H9 (cell line): Measurements from ENCODE around the gene TERT. TPM values are rescaled to one million over a fixed set of nuclear protein-coding genes. Genes with fewer than 3 reads are reported as not detected.

ENCODE experiments used
- DNase-seq: peaks from one replicate; pipeline ENCODE4 v3.0.0-alpha.2; 2017
- H2AFZ ChIP-seq: one replicate; pipeline ENCODE4 v1.6.1; 2013; ENCODE audit warnings: mild to moderate bottlenecking, low read length, control low read depth, moderate library complexity
- H2AK5ac ChIP-seq: 2 replicates; pipeline ENCODE4 v1.6.1; 2013; ENCODE audit warnings: low read length, control low read depth, mixed read lengths; ENCODE audit not compliant: insufficient read length
- H2BK120ac ChIP-seq: one replicate; pipeline ENCODE4 v1.6.1; 2013; ENCODE audit warnings: low read depth, mild to moderate bottlenecking, low read length, control low read depth, inconsistent platforms; ENCODE audit not compliant: poor library complexity, severe bottlenecking
- H2BK12ac ChIP-seq: 2 replicates; pipeline ENCODE4 v1.6.1; 2013; ENCODE audit warnings: low read length, control low read depth, mixed read lengths, low read depth; ENCODE audit not compliant: insufficient read length
- H2BK15ac ChIP-seq: 2 replicates; pipeline ENCODE4 v1.6.1; 2013; ENCODE audit warnings: low read depth, low read length, control low read depth
- H2BK20ac ChIP-seq: one replicate; pipeline ENCODE4 v1.6.1; 2013; ENCODE audit warnings: low read depth, mild to moderate bottlenecking, low read length, control low read depth, inconsistent platforms; ENCODE audit not compliant: poor library complexity, severe bottlenecking
- H2BK5ac ChIP-seq: 2 replicates; pipeline ENCODE4 v1.6.1; 2013; ENCODE audit warnings: low read length, control low read depth, mixed read lengths; ENCODE audit not compliant: insufficient read length
- H3K14ac ChIP-seq: 2 replicates; pipeline ENCODE4 v1.6.1; 2013; ENCODE audit warnings: low read length, control low read depth; ENCODE audit not compliant: insufficient read depth
- H3K18ac ChIP-seq: 2 replicates; pipeline ENCODE4 v1.6.1; 2013; ENCODE audit warnings: low read depth, mild to moderate bottlenecking, mixed read lengths, low read length, control low read depth; ENCODE audit not compliant: insufficient read length
- H3K23ac ChIP-seq: 2 replicates; pipeline ENCODE4 v1.6.1; 2013; ENCODE audit warnings: low read length, control low read depth, mixed read lengths, low read depth; ENCODE audit not compliant: insufficient read length
- H3K23me2 ChIP-seq: 2 replicates; pipeline ENCODE4 v1.6.1; 2013; ENCODE audit warnings: low read depth, mild to moderate bottlenecking, mixed read lengths, low read length, control low read depth; ENCODE audit not compliant: insufficient read length, poor library complexity, severe bottlenecking
- H3K27ac ChIP-seq: 2 replicates; pipeline ENCODE4 v1.5.1; 2013; ENCODE audit warnings: low read length, control low read depth, mixed read lengths, low read depth; ENCODE audit not compliant: insufficient read length
- H3K27me3 ChIP-seq: 2 replicates; pipeline ENCODE4 v1.6.1; 2013; ENCODE audit warnings: low read length, control low read depth, inconsistent platforms; ENCODE audit not compliant: insufficient read depth
- H3K4ac ChIP-seq: 2 replicates; pipeline ENCODE4 v1.6.1; 2013; ENCODE audit warnings: low read depth, mild to moderate bottlenecking, control low read depth, inconsistent platforms, low read length, moderate library complexity
- H3K4me1 ChIP-seq: 2 replicates; pipeline ENCODE4 v1.6.1; 2013; ENCODE audit warnings: low read length, control low read depth, inconsistent platforms; ENCODE audit not compliant: insufficient read depth
- H3K4me2 ChIP-seq: 2 replicates; pipeline ENCODE4 v1.6.1; 2013; ENCODE audit warnings: low read length, control low read depth, mixed read lengths; ENCODE audit not compliant: insufficient read length, insufficient read depth
- H3K56ac ChIP-seq: 2 replicates; pipeline ENCODE4 v1.6.1; 2013; ENCODE audit warnings: low read depth, mild to moderate bottlenecking, mixed read lengths, low read length, control low read depth; ENCODE audit not compliant: insufficient read length
- H3K79me1 ChIP-seq: 2 replicates; pipeline ENCODE4 v1.6.1; 2013; ENCODE audit warnings: low read depth, mild to moderate bottlenecking, moderate library complexity, low read length, control low read depth, inconsistent platforms; ENCODE audit not compliant: insufficient read depth, poor library complexity, severe bottlenecking
- H3K79me2 ChIP-seq: 2 replicates; pipeline ENCODE4 v1.6.1; 2013; ENCODE audit warnings: low read length, control low read depth, inconsistent platforms; ENCODE audit not compliant: insufficient read depth
- H3K9ac ChIP-seq: 2 replicates; pipeline ENCODE4 v1.6.1; 2013; ENCODE audit warnings: low read length, control low read depth, mixed read lengths; ENCODE audit not compliant: insufficient read length; ENCODE audit errors: extremely low read depth
- H3K9me3 ChIP-seq: one replicate; pipeline ENCODE4 v1.6.1; 2013; ENCODE audit warnings: low read depth, low read length, inconsistent platforms; ENCODE audit not compliant: control insufficient read depth
- H3T11ph ChIP-seq: one replicate; pipeline ENCODE4 v1.6.1; 2013; ENCODE audit warnings: mild to moderate bottlenecking, low read length, control low read depth, inconsistent platforms
- H4K20me1 ChIP-seq: one replicate; pipeline ENCODE4 v1.6.1; 2013; ENCODE audit not compliant: control insufficient read depth, insufficient read length, insufficient read depth
- H4K5ac ChIP-seq: 2 replicates; pipeline ENCODE4 v1.6.1; 2013; ENCODE audit warnings: low read depth, mild to moderate bottlenecking, mixed read lengths, low read length, control low read depth; ENCODE audit not compliant: insufficient read length
- H4K8ac ChIP-seq: replicated peaks from 2 replicates; pipeline ENCODE4 v1.6.1; 2013; ENCODE audit warnings: low read length, control low read depth, mixed read lengths, low read depth; ENCODE audit not compliant: insufficient read length
- H4K91ac ChIP-seq: 2 replicates; pipeline ENCODE4 v1.6.1; 2013; ENCODE audit warnings: low read depth, mild to moderate bottlenecking, moderate library complexity, mixed read lengths, low read length, control low read depth; ENCODE audit not compliant: insufficient read length
- H3K27ac Mint-ChIP-seq, 3 experiments: 2 replicates in 2 of 3; 3 replicates in 1 of 3; pipeline ENCODE4 v1.8.0; 2020 to 2021; ENCODE audit warnings: mixed read lengths in 3 of 3, mild to moderate bottlenecking in 1 of 3, moderate library complexity in 1 of 3
- H3K27me3 Mint-ChIP-seq: 2 replicates; pipeline ENCODE4 v1.8.0; 2021; ENCODE audit warnings: low read depth, mild to moderate bottlenecking, moderate library complexity, mixed read lengths
- H3K36me3 Mint-ChIP-seq, 3 experiments: 2 replicates in 2 of 3; 3 replicates in 1 of 3; pipeline ENCODE4 v1.8.0; 2020 to 2021; ENCODE audit warnings: low read depth in 3 of 3, mixed read lengths in 3 of 3; ENCODE audit not compliant: insufficient read depth in 1 of 3
- H3K4me1 Mint-ChIP-seq, 2 experiments: 2 replicates each; pipeline ENCODE4 v1.8.0; 2020; ENCODE audit warnings: mixed read lengths in 2 of 2
- H3K4me3 Mint-ChIP-seq, 2 experiments: 2 replicates in 1 of 2; 3 replicates in 1 of 2; pipeline ENCODE4 v1.8.0; 2020 to 2021; ENCODE audit warnings: mild to moderate bottlenecking in 2 of 2, mixed read lengths in 2 of 2, moderate library complexity in 1 of 2
- H3K9me3 Mint-ChIP-seq, 2 experiments: 2 replicates in 1 of 2; 3 replicates in 1 of 2; pipeline ENCODE4 v1.8.0; 2020; ENCODE audit warnings: mild to moderate bottlenecking in 2 of 2, mixed read lengths in 2 of 2, moderate library complexity in 1 of 2
- CTCF ChIP-seq: fragments of 200-600 bp; sonication (generic); conservative IDR thresholded peaks from 3 replicates; pipeline ENCODE4 v1.8.0; 2021; ENCODE audit warnings: antibody characterized with exemption, mild to moderate bottlenecking
- WGBS: extraction: QIAGEN DNeasy Blood & Tissue Kit; methylation state at CpG from one replicate; pipeline ENCODE4 v1.1.7; 2013; ENCODE audit warnings: missing lambda C conversion rate, low lambda C conversion rate, mixed read lengths; ENCODE audit not compliant: insufficient read length; ENCODE audit errors: extremely low coverage; 5-methylcytosine and 5-hydroxymethylcytosine counted together
- total RNA-seq: library from RNA; stranded (reverse); gene quantifications from 2 replicates; pipeline ENCODE4 v1.2.1, GENCODE V29; 2021

The TERT gene
- total RNA-seq, 1 experiment from 2014 or later: 15.5 TPM

- Mint-ChIP-seq H3K9me3 (no peaks in the 10 kb centered on the region), H3K27me3 (no peaks in the 10 kb centered on the region), H3K27ac (no peak overlapping the region), H3K36me3 (peaks cover 55 to 85% (median 83%) of the 10 kb centered on the region in 3 experiments), H3K4me1 (no peaks in the 10 kb centered on the region), H3K4me3 (no peak overlapping the region)
- H2BK5ac ChIP-seq: no peak overlapping the region
- H3K56ac ChIP-seq: no peak overlapping the region
- no peaks in the 10 kb centered on the region for H3K23me2 ChIP-seq
- no peaks in the 10 kb centered on the region for H3K79me1 ChIP-seq
- no peaks in the 10 kb centered on the region for H3K9me3 ChIP-seq
- H3K4me1 ChIP-seq: no peaks in the 10 kb centered on the region
- no peak overlapping the region for H3K27ac ChIP-seq
- no peak overlapping the region for H3T11ph ChIP-seq
- no peak overlapping the region for H2BK20ac ChIP-seq
- H3K4ac ChIP-seq: no peak overlapping the region
- no peak overlapping the region for H2BK120ac ChIP-seq
- H4K20me1 ChIP-seq: no peaks in the 10 kb centered on the region
- H3K9ac ChIP-seq: no peak overlapping the region
- no peak overlapping the region for H4K5ac ChIP-seq
- no peak overlapping the region for H4K8ac ChIP-seq
- no peak overlapping the region for H2AFZ ChIP-seq
- no peak overlapping the region for H2AK5ac ChIP-seq
- H3K18ac ChIP-seq: no peak overlapping the region
- no peak overlapping the region for H3K14ac ChIP-seq
- H2BK15ac ChIP-seq: no peak overlapping the region
- no peak overlapping the region for H3K23ac ChIP-seq
- H3K79me2 ChIP-seq: no peaks in the 10 kb centered on the region
- no peak overlapping the region for H4K91ac ChIP-seq
- no peak for DNase-seq
- H2BK12ac ChIP-seq: no peak overlapping the region
- H3K4me2 ChIP-seq: no peak overlapping the region
- H3K27me3 ChIP-seq: no peaks in the 10 kb centered on the region
- WGBS: no CpG with 5 or more reads among the region's 14 CpGs
- TF ChIP-seq CTCF: no peak
Observed at GRCh38 chr5:1336106-1336561, 41.3 kb upstream of the TERT start.
